CD1c-positive myeloid dendritic cell (primary cell): ENCODE results near the gene STIL.
"Not testable (repeated sequence)": the region's sequence is repeated elsewhere in the genome, so short reads cannot be mapped to it uniquely, and the experiment has no call there.

Source experiments
- DNase-seq: peaks from one replicate; pipeline ENCODE4 v3.0.0-alpha.2; 2016; ENCODE audit errors: extremely low spot score

STIL gene

DNA sequence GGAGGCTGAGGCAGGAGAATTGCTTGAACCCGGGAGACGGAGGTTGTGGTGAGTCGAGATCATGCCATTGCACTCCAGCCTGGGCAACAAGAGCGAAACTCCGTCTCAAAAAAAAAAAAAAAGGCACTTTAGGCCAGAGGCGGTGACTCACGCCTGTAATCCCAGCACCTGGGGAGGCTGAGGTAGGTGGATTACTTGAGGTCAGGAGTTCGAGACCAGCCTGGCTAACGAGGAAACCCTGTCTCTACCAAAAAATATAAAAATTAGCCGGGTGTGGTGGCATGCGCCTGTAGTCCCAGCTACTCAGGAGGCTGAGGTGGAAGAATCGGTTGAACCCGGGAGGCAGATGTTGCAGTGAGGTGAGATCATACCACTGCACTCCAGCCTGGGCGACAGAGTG is 6.0 kb upstream of the STIL start:
- not testable (repeated sequence) for DNase-seq

DNA sequence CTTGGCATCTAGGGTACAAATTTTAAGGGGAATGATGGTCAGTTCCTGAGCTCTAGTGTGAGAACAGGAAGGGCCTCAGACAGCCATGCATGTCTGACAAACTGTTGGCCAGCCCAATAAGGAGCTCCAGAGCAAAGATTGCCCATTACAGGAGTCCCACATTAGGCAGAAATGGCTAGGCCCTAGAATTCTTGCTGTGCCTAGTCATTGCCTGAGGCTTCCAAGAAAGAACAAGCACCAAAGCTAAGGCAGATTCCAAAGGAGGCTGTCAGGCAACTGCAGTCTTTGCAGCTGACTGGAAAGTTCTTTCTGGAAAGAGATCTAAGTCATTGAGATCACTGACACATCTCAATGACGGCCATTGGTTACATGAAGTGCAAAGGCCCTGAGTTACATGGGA is 3.9 kb upstream of the STIL start:
- DNase-seq: no peak

DNA sequence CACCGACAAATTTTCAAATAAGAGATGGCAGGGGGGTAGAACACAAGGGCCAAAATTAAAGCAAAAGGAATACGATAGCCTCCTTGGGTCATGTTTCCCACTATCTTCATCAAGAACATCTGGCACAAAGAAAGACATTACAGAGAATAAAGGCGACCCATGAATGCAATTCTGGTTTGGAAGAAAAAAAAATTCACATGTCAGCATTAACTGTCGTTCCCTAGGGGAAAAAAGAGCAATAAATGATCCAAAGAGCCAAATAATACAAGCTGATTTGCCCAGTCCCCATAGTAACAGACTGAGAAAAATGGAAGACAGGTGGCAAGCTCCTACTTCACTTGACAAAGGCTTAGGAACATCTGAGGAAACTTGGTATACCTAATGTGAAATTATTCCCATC is 4.5 kb downstream of the STIL start:
- no peak for DNase-seq

DNA sequence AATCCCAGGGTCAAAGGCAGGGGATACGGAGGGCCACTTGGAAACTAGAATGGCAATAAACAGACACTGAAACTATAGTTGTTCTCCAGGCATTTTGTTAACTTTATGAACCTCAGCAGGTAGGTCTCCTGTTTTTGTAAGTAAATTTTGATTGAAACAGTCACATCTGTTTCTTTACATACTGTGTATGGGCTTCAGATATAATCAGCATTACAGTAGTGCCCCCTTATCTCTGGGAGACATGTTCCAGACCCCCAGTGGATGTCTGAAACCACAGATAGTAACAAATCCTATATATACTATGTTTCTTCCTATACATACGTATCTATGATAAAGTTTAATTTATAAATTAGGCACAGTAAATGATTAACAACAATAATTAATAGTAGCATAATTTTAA is 11.5 kb downstream of the STIL start:
- no peak for DNase-seq

DNA sequence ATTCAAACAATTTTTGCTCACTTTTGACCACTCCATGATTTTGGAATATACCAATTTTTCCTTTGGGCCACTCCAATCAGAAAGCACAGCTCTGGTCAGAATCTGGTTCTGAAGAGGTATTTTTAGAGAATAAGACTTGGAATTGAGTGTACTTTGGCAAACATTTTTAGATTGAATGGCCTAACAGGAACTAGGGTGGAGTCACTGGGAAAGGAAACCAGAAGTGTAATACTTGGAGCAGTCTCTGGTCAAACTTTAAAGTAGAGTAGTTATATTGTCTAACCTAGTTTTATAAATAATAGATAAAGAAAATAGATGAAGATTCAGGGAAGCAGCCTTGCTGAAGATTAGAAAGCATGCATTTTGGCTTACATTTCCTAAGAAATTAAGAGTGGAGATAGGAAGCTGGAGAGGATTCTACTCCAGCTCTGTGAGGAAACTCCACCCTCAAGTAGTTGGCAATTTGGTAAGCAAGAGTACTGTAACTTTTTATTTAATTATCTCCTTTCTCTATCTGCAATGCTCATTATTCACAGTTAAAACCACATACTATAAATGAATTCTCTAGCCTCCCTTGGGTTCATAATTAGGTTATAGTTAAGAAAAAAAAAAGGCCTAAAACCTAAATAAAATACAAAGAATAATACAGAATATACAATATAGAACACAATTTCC is 15.8 kb downstream of the STIL start:
- DNase-seq: no peak

DNA sequence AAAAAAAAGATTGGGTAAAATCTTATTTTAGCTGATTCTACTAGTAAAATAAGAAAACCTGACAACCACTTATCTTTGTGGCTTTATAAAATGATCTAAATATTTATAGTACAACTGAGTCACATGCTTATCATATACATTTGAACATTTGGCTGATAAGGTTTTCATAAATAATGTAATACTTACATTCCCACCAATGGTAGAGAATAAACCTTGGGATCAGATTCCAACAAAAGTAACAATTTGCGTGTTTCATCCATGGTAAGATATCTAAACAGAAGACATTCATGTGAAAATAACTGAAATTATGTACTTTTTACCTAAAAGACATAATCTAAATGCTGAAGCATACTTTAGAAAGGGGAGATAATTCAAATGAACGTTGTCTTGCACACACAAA is 18.4 kb downstream of the STIL start:
- DNase-seq: no peak

DNA sequence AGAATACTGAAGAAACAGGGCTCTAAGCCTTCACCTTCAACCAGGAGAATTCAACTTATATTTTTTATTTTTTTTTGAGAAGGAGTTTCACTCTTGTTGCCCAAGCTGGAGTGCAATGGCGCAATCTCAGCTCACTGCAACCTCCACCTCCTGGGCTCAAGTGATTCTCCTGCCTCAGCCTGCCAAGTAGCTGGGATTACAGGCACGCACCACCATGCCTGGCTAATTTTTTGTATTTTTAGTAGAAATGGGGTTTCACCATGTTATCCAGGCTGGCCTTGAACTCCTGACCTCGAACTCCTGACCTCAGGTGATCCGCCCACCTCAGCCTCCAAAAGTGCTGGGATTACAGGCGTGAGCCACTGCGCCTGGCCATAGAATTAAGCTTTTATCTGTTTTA is 19.1 kb downstream of the STIL start:
- not testable (repeated sequence) for DNase-seq

DNA sequence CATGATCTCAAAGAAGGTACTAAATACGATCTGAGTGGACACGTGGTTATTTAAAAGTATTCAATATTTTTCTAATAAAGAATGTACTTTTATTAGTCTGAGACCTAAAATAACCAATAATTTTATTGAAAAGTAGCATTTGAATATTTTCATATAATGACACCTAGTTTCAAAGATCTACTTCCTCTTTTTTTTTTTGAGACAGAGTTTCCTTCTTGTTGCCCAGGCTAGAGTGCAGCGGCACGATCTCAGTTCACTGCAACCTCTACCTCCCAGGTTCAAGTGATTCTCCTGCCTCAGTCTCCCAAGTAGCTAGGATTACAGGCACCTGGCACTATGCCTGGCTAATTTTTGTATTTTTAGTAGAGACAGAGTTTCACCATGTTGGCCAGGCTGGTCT is 25.8 kb downstream of the STIL start:
- DNase-seq: peak; percentile 9

DNA sequence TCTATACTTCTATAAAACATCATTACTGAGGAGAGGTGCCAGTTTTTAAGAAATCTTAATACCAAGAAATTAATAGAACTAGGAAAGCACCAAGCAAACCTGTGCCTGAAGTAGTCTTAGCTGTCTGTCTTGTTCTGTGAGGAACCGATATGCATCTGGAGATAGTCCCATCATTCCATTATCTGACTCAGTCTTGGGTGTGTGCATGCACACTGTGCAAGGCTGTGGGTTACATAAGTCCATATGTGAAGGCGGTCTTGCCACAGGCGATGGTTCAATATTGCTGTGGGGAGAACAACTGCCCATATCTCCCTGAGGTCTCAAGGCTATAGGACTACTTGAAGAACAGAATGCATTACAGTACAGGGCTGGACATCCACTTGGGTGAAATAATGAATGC is 33.8 kb downstream of the STIL start:
- DNase-seq: no peak

DNA sequence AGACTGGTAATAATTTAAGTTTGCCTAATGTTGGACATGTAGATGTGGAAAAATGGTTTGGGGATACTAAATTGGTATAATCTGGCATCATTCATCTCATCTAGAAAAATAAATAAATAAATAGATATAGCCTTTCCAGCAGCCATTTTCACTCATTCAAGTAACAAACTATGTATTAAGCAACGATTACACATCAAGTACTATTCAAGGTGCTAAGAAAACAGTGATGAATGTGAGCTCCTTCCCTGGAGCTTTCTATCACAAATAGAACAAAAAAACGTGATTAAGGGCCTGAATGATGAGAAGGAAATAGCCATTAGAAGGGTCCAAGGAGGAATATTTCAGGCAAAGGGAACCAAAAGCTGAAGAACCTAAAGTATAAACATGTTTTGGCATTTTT is 37.1 kb downstream of the STIL start:
- no peak for DNase-seq

DNA sequence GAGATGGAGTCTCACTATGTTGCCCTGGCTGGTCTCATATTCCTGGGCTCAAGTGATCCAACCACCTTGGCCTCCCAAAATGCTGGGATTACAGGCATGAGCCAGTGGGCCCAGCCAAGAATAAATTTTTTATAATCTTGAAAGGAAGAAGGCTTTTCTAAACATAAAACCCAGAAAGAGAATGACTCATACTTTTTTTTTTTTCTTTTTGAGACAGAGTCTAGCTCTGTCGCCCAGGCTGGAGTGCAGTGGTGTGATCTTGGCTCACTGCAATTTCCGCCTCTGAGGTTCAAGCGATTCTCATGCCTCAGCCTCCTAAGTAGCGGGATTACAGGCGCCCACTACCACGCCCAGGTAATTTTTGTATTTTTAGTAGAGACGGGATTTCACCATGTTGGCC is 38.1 kb downstream of the STIL start:
- DNase-seq: not testable (repeated sequence)

DNA sequence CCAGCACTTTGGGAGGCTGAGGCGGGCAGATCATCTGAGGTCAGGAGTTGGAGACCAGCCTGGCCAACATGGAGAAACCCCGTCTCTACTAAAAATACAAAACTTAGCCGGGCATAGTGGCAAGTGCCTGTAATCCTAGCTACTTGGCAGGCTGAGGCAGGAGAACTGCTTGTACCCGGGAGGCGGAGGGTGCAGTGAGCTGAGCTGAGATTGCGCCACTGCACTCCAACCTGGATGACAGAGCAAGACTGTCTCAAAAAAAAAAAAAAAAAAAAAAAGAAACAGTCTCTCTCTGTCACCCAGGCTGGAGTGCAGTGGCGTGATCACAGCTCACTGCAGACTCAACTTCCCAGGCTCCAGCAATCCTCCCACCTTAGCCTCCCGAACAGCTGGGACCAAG is 48.4 kb downstream of the STIL start:
- not testable (repeated sequence) for DNase-seq

DNA sequence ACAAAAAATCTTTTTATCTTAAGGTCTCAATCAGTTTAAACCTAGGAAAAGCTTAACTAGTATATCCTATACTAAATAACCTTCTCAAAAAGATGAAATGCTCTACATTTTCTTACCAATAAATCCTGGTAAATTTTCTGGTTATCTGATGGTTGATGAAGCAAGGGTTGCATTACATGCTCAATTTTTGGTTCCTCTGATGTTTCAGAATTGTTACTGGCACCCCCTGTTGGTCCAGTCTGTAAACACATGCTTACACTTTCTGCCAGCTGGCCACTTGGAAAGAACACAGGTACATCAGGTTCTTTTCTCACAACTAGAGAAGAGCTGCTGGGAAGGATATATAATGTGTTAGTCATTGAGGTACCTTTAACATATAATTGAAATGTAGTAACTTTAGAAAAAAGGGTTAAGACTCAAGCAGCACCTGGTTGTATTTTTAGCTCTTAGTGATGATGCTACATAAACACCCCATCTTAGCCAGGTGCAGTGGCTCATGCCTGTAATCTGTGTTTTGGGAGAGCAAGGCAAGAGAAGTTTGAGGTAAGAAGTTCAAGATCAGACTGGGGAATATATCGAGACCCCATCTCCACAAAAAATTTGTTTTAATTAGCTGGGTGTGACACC is 51.0 kb downstream of the STIL start:
- peak; percentile 71 for DNase-seq

DNA sequence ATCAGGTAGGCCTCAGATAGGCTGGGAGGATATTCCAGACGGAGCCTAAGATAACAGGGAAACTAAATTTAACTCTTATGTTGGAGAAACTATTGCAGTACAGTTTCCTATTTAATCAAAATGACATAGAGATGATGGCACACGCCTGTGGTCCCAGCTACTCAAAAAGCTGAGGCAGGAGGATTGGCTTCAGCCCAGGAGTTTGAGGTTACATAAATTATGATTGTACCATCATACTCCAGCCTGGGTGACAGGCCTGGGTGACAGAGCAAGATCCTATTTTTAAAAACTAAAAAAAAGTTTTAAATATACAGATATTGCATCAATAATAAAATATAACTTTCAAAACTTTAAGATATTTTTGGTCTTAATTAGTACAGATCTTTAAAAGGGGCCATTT is 56.7 kb downstream of the STIL start:
- DNase-seq: no peak

DNA sequence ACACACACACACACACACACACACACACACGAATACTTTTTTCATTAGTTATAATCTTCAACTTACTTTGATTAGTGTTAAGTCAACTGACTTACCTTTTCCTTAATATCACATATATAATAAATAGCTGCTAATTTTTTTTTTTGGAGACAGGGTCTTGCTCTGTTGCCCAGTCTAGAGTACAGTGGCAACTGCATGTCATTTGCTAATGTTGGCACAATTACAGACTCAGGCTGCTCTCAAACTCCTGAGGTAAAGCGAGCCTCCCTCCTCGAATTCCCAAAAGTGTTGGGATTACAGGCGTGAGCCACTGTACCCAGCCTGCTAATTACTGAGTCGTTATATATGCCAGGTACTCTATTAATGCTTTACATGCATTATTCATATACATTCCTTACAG is 61.2 kb downstream of the STIL start:
- DNase-seq: no peak

DNA sequence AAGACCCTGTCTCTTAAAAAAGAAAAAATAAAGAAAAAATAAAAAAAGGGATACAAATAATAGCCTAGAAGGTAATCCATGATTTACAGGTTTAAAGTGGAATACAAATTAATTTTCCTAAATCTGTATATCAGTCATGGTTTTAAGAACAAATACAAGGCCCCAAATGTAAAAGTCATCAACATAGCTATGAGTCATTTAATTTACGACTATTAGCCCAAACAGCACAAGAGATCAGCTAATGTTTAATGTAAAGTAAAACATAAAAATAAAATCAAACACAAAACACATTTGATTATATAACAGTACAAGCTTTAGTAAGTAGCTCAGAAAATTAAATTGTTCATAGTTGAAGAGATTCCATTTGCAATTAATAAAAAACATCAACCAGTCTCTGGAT is 61.6 kb downstream of the STIL start:
- DNase-seq: no peak

DNA sequence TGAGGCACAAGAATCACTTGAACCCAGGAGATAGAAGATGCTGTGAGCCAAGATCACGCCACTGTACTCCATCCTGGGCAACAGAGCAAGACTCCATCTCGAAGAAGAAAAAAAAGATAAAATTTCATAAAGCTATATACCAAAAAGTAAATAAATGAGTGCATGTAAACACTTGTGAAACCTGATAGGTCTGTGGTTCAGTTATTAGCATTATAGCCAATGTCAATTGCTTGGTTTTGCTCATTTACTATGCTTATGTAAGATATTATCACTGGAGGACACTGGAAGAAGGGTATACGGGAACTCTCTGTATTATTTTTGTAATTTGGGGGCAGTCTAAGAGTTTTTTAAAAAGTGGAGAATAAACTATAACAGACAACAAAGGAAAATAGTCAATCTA is 64.2 kb downstream of the STIL start:
- DNase-seq: no peak

DNA sequence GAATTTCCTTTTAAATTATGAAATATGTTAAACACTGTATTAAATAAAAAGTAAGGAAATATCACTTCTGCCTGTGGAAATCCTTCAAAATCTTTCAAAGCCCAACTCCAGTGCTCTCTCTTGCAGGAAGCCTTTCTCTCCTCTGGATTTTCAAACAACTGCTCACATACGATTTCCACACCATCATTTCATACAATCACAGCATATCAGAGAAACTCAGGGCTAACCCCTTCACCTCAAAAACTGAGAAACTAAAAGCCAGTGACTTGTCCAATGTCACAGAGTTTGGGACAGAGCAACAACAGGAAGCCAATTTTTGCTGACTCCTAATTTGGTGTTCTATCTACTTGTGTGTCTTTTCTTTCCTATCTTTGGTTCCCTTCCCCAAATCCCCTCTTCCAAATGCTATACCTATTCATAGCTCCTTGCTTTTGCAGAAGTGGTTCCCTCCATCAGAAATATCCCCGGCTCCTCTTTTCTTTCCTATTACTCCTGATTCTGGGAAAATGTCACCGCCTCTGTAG is 69.5 kb downstream of the STIL start:
- DNase-seq: no peak

DNA sequence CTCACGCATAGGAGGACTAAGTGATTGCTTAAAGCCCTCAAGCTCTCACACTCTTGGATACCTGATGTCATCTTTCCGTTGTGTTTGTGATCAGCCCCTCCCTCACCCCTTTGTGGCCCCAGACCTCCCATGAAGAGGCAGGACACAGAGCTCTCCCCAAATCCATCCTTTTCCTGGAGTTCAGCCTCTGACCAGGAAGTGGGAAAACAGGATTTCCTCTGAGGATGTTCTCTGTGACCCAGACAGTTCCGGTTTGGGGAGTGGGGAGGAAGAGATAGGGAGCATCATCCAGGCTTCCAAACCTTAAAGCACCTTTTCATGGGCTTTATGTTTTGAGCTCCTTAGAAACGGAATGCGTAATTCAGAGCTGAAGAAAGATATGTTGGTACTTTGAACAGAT is 70.0 kb downstream of the STIL start:
- no peak for DNase-seq

DNA sequence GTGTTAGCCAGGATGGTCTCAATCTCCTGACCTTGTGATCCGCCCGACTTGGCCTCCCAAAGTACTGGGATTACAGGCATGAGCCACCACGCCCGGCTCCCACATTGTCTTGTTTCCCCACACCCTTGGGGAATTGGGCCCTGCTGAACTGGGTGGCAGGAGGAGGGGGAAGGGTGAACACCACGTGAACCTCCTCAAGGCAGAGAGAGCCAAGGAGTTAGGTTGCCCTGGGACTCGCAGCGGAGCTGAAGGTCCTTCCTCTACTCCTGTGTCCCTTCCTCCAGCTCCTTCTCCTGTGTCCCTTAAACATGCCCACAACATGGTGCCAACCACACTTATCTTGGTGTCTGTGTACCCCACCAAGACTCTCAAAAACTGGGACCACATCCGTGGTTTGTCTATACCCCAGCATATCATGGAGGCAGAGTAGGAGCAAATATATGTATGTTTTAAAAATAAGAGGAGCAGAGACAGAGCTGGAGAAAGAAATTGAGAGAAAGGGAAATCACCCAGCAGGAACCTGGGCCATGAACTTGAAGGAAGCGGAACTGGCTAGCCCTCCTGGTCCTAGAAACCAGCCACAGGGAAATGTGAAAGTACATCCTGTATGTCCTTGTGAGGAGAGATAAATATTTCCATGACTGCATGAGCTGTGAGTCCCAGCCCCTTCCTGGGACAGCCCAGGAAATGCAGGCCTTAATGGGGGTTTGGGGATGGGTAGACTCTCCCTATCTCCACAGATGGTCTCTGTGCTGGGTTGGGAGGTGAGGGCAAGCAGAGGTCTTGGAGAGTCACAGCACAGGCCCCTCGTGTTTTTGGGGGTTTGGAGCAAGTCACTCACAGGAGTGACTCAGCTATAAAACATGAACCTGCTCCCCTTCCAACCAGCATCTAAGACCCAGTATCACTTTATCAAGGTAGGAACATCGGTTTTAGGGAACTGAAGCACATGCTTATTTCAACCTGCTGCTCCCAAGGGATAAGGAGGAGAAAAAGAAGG is 72.5 kb downstream of the STIL start:
- no peak for DNase-seq

DNA sequence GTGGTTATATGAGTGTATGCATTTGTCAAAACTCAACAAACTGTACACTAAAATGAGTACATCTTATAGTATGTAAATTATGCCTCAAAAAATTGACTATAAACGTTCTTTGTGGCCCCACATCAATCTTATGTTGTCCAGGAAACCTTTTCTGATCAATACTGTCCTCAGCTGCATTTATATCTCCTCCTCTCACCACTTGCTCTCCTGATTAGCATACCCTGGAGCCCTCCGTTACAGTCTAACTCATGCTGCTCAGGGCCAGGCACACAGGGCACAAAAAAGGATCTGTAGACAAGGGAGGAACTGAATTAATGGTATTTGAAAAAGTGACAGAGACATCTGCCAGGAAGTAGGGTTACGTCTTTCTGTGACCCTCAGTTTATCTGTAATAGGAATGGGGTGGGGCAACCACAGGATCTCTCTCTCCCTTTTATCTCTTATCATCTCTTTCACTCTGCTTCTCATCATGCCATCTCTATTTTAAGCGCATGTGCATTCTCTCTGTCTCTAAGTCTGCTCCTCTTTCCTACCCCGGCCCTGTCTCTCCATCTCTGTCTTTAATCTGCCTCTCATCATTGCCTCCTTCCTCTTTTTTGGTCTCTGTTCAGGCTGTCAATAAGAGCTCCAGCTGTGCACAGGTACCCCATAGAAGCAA is 74.9 kb downstream of the STIL start:
- no peak for DNase-seq

DNA sequence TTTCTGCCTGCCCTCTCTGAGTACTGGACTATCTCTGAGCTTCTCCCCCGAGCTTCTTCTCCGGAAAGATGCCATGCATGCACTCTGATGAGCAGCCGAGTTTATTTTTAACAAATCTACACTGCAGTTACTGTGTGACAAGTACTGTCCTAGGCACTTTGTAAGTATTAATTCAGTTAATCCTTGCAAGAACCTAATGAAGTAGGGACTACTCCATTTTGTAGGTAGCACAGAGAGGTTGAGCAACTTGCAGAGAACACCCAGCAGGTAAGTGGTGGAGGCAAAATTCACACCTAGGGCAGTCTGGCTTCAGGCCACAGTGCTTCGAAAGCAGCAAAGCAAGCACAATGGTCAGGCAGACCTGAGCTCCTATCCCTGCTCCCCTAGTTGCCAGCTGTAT is 78.1 kb downstream of the STIL start:
- no peak for DNase-seq
